Psoas muscle (tissue), 8 donors: ENCODE measurements around the gene GPATCH3. TPM values are rescaled to one million over a fixed set of nuclear protein-coding genes. Genes with fewer than 3 reads are reported as not detected.

Experiments
- ATAC-seq, 4 donors: fragments of 200-7000 bp; cut with Tn5 transposase; one replicate each; pipeline ENCODE4 v1.9.1; 2020; ENCODE audit warnings: moderate library complexity in 3 of 4, mild to moderate bottlenecking in 2 of 4
- DNase-seq, 2 donors: peaks; one replicate each; pipeline ENCODE4 v3.0.0-alpha.2; 2020
- H3K27ac ChIP-seq: fragments of 200-600 bp; one replicate; pipeline ENCODE4 v1.8.0; 2022
- H3K27me3 ChIP-seq, 3 donors: fragments of 200-600 bp in 1 of 3; one replicate each; pipeline versions ENCODE4 v1.6.1 to v1.8.0; 2013 to 2022; ENCODE audit warnings: low read length in 2 of 3, mild to moderate bottlenecking in 2 of 3, moderate library complexity in 1 of 3; ENCODE audit not compliant: insufficient read depth in 3 of 3
- H3K36me3 ChIP-seq, 2 donors: fragments of 200-600 bp in 1 of 2; one replicate each; pipeline versions ENCODE4 v1.6.1 to v1.8.0; 2013 to 2022; ENCODE audit warnings: low read depth in 1 of 2, mild to moderate bottlenecking in 1 of 2, moderate library complexity in 1 of 2; ENCODE audit not compliant: insufficient read depth in 1 of 2
- H3K4me1 ChIP-seq: fragments of 200-600 bp; one replicate; pipeline ENCODE4 v1.8.0; 2022
- H3K4me3 ChIP-seq: fragments of 200-600 bp; one replicate; pipeline ENCODE4 v1.8.0; 2022; ENCODE audit warnings: mild to moderate bottlenecking
- H3K9me3 ChIP-seq: fragments of 200-600 bp; one replicate; pipeline ENCODE4 v1.8.0; 2022
- WGBS, 3 donors: extraction: QIAGEN DNeasy Blood & Tissue Kit; methylation state at CpG; one replicate each; pipeline versions ENCODE4 v1.1.6 to v1.1.7; 2013; 5-methylcytosine and 5-hydroxymethylcytosine counted together
- intact Hi-C, 2 donors: fragments of 100-400 bp; cut with DNase I; formaldehyde crosslinking; loops; one replicate each; pipeline versions ENCODE4 v1.11.0 to v1.14.2; 2022
- polyA plus RNA-seq, 3 donors: library from polyadenylated mRNA; stranded (reverse); fragments of 200-250 nt; gene quantifications; one replicate each; pipeline ENCODE4 v1.2.3, GENCODE V29; 2013
- total RNA-seq, 4 donors: library from RNA; stranded (reverse); fragmentation: NEBNext Ultra II Directional in 2 of 4; extraction: Animal tissue kit (Norgen Biotek cat#: 25700) in 2 of 4; gene quantifications; one replicate each; pipeline versions ENCODE4 v1.2.1 to v1.2.4, GENCODE V29; 2021 to 2023
- TF ChIP-seq, protein P1 (sequence below): fragments of 200-600 bp; IDR thresholded peaks from one replicate; pipeline ENCODE4 v1.8.0; 2022; ENCODE audit warnings: antibody characterized with exemption
- donor health status: healthy with polysubstance abuse.
- donor health status: DM: no; HTN: no; CAD: no; lungs with moderate emphysema.
- donor health status: Bipolar disorder and iron deficiency.
- donor health status: healthy.
- donor health status: DM: yes; HTN: yes; CAD: no.
- donor health status: DM: no; HTN: no; CAD: no.
- donor health status: DM: no; HTN: no; CAD: no.
- donor health status: DM: yes; HTN: yes; CAD: no.

GPATCH3 gene
- total and polyA plus RNA-seq, 7 donors = 10.7 to 31.8 (median 13.7) TPM

DNA sequence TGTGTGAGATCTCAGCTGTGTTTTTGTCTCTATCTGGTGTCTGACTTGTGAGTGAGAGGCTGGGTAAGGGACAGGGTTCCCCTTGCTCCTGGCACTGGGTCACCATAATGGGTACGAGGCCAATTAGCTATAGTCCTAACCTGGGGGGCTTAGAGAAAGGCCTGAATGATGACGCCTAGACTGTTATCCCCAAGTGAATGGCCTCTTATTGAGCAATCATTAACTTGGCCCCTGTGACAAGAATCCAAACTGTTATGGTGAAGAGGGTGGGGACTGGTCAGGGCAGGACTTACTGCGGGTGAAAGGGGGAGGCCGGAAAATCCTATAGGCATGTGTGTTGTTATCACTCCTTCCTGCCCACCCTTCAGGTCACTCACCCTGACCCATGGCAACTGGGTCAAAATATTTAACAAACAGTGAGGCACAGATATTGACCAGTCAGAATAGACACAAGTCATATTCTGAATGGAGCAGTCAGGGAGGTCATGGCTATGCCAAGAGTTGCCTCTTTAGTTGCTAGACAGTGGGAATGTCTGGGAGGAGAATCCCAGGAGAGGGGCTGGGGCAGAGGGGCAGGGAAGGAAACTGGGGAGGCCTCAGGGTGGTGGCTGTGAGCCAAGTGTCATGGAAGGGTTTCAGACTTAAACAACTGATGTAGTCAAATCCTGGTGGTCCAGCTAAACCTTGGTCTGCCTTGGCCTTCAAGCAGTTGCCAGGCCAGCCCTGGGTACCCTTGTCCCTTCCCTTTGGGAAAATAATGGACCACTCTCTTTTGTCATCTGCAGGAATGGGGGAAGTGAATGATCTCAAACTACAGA lies 10.3 kb upstream of the GPATCH3 start:
- TF ChIP-seq, protein P1, sequence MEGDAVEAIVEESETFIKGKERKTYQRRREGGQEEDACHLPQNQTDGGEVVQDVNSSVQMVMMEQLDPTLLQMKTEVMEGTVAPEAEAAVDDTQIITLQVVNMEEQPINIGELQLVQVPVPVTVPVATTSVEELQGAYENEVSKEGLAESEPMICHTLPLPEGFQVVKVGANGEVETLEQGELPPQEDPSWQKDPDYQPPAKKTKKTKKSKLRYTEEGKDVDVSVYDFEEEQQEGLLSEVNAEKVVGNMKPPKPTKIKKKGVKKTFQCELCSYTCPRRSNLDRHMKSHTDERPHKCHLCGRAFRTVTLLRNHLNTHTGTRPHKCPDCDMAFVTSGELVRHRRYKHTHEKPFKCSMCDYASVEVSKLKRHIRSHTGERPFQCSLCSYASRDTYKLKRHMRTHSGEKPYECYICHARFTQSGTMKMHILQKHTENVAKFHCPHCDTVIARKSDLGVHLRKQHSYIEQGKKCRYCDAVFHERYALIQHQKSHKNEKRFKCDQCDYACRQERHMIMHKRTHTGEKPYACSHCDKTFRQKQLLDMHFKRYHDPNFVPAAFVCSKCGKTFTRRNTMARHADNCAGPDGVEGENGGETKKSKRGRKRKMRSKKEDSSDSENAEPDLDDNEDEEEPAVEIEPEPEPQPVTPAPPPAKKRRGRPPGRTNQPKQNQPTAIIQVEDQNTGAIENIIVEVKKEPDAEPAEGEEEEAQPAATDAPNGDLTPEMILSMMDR = no peak
- Histone ChIP-seq H3K9me3 (no peaks in the 10 kb centered on the region), H3K27me3 (no peaks in the 10 kb centered on the region), H3K4me1 (peaks cover 10% of the 10 kb centered on the region), H3K4me3 (no peak overlapping the region), H3K36me3 (no peaks in the 10 kb centered on the region), H3K27ac (no peak overlapping the region)
- ATAC-seq (no peak), DNase-seq (no peak)
- 80 to 88% (median 85%) methylated on average over 4 of the region's 4 CpGs for WGBS, 3 donors
- intact Hi-C loops = no loop called here

DNA sequence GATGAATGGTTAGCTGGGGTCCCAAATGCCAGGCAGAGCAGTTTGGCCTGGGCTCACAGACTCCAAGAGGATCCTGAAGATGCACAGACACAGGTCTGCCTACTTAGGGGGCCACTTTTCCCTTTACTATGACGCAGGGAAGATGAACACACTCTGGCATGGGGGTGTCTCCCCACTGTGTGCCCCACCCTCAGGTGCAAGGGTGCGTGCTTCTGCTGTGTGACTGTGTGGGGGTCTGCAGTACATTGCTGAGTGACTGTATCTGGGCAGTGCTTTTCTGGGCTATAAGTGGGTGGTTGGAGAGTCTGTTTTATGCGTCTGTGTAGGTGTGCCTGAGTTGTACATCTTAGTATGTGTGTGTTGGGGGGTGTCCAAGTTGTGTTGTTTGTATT lies 9.7 kb upstream of the GPATCH3 start:
- ATAC-seq = no peak
- no peaks in the 10 kb centered on the region for H3K9me3 ChIP-seq
- no peaks in the 10 kb centered on the region for H3K36me3 ChIP-seq
- no peak overlapping the region for H3K4me3 ChIP-seq
- TF ChIP-seq, protein P1 = no peak
- DNase-seq = no peak
- no peaks in the 10 kb centered on the region for H3K27me3 ChIP-seq
- intact Hi-C loops = no loop called here
- H3K4me1 ChIP-seq = peaks cover 10% of the 10 kb centered on the region
- no peak overlapping the region for H3K27ac ChIP-seq
- WGBS, 3 donors = 51 to 81% (median 78%) methylated on average over 3 of the region's 3 CpGs

DNA sequence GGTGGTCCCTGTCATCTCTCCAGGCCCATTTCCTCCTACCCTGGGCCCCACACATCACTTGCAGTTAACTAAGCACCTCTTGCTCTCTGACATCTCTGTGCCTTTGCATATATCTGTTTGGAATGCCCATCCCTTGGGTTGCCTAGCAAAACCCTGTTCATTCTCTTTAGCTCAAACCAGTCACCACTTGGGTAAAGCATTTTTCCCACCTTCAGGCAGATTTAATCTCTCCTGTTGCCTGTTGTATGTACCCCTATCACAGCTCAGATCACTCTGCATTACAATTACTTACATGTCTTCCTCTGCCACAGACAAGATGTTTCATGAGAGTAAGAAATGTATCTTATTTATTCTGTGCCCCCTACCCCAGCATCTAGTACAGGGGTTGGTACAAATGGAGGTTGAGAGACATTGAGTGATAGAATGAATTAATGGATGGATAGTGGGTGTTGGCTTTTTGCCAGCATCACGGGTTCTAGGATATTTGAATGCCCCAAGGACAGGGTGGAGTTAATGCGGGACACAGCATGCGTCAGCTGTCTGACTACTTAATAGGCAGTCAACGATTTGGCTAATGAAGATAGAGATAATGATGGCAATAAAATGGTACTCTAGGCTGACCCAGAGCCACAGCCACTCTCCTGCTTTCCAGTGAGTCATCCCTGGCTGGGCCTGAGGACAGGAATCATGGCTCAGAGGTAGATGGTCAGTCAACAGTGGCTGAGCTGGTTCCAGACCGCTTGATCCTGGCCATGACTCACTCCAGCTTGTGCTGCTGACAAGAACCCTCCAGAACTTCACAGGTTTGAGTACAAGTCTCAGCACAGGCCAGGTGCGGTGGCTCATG lies 7.0 kb upstream of the GPATCH3 start:
- H3K27ac ChIP-seq = no peak overlapping the region
- H3K4me1 ChIP-seq = no peaks in the 10 kb centered on the region
- WGBS, 3 donors = 43 to 52% (median 43%) methylated on average over 6 of the region's 6 CpGs
- H3K27me3 ChIP-seq = no peaks in the 10 kb centered on the region
- H3K36me3 ChIP-seq = no peaks in the 10 kb centered on the region
- intact Hi-C loops = no loop called here
- H3K4me3 ChIP-seq = no peak overlapping the region
- DNase-seq (peak; percentile 38 to 65), ATAC-seq (peak; percentile 81 to 92 (median 84))
- TF ChIP-seq, protein P1 = no peak
- no peaks in the 10 kb centered on the region for H3K9me3 ChIP-seq

DNA sequence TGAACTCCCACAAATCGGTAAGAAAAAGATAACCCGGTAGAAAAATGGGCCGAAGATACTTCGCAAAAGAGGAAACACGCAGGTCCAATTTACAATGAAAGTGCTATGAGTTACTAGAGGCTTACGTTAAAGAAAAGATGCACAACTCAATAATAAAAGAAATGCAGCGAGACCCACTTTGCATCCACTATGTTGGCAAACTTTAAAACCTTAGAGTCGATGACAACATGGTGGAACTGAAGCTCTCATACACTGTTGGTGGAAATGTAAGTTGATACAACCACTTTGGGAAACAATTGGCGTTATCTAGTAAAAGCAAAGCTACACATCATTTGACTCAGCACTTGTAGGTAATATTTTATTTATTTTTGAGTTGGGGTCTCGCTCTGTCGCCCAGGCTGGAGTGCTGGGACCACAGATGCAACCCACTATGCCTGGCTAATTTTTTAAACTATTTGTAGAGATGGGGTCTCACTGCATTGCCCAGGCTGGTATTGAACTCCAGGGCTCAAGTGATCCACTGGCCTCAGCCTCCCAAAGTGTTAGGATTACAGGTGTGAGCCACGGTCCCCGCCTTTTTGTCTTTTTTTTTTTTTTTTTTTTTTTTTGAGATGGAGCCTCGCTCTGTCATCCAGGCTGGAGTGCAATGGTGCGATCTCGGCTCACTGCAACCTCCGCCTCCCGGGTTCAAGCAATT lies 696 bp upstream of the GPATCH3 start:
- no peaks in the 10 kb centered on the region for H3K9me3 ChIP-seq
- intact Hi-C loops = no loop called here
- H3K27ac ChIP-seq = peak overlapping the region; percentile 78
- peak overlapping the region; percentile 81 for H3K4me3 ChIP-seq
- TF ChIP-seq, protein P1 = no peak
- H3K4me1 ChIP-seq = peaks cover 18% of the 10 kb centered on the region
- H3K36me3 ChIP-seq = peaks cover 6 to 30% of the 10 kb centered on the region in 2 donors
- no peaks in the 10 kb centered on the region for H3K27me3 ChIP-seq
- no peak for DNase-seq
- 64 to 70% (median 64%) methylated on average over 18 of the region's 18 CpGs for WGBS, 3 donors
- ATAC-seq = peak in 2 of 4 donors; percentile 27 to 29
